ENCODE data around the gene VTN. TPM values are rescaled to one million over a fixed set of nuclear protein-coding genes. Genes with fewer than 3 reads are reported as not detected.

VTN gene
- total RNA-seq, 1 donor from 2014 or later, result not detected

DNA sequence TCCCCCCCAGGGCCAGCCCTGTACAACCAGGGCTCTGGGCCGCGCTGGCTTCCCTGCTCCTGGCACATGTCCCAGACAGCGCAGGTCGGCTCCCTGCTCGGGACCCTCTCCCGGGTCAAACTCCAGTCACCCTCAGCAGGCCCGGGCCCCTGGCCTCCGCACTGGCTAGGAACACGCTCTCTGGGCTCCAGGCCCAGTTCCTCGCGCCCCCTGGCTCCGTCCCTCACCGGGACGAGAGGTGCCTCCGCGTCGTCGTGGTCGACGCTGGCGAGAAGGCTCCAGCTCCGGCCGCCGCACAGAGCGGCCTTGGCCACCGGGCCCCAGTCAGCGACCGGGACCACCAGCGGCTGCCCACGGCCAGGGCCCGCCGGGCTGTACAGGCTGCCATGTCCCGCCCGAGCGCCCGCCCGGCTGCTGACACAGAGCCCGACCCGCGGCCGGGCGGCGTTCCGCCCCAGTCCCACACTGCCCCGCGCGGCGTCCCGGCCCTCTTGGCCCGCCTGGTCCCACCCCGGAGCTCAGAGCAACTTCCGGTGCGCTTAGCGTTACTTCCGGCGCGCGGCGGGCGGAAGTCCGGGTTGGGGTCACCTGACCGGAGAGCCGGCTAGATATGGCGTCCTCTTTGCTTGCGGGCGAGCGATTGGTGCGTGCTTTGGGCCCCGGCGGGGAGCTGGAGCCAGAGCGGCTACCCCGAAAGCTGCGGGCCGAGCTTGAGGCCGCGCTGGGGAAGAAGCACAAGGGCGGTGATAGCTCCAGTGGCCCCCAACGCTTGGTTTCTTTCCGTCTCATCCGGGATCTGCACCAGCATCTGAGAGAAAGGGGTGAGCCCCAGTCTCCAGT, 12.8 kb downstream of the VTN start, which contains the start of gene POLDIP2:
POLDIP2 (minus strand) TSS at position 467 of the 840 bp plus-strand sequence; CDS start at position 388, 79 bp downstream.
- no peak for DNase-seq (ENCODE audit: low read depth)
- peak within 1 kb of the TSS; percentile 91 for H3K4me3 ChIP-seq (ENCODE audit: low read depth, low read length)
- TF ChIP-seq, protein P1, sequence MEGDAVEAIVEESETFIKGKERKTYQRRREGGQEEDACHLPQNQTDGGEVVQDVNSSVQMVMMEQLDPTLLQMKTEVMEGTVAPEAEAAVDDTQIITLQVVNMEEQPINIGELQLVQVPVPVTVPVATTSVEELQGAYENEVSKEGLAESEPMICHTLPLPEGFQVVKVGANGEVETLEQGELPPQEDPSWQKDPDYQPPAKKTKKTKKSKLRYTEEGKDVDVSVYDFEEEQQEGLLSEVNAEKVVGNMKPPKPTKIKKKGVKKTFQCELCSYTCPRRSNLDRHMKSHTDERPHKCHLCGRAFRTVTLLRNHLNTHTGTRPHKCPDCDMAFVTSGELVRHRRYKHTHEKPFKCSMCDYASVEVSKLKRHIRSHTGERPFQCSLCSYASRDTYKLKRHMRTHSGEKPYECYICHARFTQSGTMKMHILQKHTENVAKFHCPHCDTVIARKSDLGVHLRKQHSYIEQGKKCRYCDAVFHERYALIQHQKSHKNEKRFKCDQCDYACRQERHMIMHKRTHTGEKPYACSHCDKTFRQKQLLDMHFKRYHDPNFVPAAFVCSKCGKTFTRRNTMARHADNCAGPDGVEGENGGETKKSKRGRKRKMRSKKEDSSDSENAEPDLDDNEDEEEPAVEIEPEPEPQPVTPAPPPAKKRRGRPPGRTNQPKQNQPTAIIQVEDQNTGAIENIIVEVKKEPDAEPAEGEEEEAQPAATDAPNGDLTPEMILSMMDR (conservative IDR thresholded peaks at IDR 0.05; ENCODE audit: low read depth, low read length), result no peak

DNA sequence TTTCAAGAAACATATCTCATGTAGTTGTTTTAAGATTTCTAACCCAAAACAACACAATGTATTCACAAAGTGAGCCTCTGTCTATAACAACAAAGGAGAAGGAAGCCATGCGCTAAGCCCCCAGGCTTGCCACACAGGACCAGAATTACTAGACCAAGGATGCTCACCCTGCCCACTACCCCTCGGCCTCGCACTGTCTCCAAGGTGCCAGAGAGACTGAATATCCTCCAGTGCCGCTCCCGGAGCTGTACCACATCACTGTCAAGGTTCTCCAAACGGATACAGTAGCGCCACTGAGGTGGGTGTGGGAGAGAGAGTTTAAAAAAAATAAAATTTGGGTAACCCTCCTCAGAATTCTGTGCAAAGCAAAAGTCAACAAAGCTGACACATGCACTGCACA, 19.8 kb downstream of the VTN start:
- H3K4me3 ChIP-seq (ENCODE audit: low read depth, low read length), result no peak overlapping the region
- DNase-seq (ENCODE audit: low read depth), result no peak
- TF ChIP-seq, protein P1 (conservative IDR thresholded peaks at IDR 0.05; ENCODE audit: low read depth, low read length), result no peak

DNA sequence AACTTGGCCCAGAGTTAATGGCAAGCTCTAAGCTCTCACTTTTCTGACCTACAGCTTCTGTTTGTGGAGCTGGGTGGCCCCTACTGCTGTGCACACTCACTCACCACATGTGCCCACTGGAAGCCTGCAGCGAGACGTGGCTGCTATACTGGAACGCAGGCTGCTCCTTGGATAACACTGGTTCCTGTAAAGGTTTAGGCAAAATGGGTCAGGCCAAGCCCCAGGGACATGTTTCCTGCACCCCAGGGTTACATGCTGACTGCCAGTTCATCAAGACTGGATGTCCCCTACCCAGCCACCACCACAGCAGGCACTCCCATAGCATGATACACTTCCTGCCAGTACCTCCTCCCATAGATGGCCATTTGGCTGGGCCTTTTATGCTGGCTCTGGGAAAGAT, 21.1 kb downstream of the VTN start:
- TF ChIP-seq, protein P1 (conservative IDR thresholded peaks at IDR 0.05; ENCODE audit: low read depth, low read length), result no peak
- H3K4me3 ChIP-seq (ENCODE audit: low read depth, low read length), result no peak overlapping the region
- DNase-seq (ENCODE audit: low read depth), result no peak

DNA sequence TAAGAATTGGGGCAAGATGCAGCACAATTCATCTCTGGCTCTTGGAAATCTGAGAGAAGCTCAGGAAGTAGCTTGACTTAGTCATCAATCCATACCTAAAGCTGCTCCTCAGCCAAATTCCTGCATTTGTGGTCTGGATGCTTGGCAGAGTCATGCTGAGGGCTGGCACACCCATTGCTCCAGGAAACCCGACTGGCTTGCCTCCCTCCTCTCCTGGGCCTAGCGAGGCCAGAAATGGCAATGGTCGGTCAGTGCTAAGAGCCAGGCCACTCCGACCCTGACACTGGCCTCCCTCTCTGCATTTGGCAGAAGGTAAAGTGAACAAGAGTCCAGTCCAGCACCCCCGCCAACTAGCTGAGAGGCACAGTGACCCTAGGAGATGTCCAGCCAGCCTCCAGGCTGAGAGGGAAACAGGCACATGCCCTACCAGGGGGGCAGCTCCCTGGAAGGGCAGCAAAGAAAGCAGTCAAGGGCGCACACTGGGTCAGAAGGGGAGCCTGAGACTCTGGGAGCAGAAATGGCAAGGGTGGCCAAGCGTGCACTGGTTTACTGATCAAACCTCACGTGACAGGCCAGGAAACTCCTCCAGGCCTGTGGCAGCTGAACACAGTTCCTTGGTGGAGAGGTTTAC, 22.7 kb downstream of the VTN start:
- TF ChIP-seq, protein P1 (conservative IDR thresholded peaks at IDR 0.05; ENCODE audit: low read depth, low read length), result no peak
- H3K4me3 ChIP-seq (ENCODE audit: low read depth, low read length), result no peak overlapping the region
- no peak for DNase-seq (ENCODE audit: low read depth)

DNA sequence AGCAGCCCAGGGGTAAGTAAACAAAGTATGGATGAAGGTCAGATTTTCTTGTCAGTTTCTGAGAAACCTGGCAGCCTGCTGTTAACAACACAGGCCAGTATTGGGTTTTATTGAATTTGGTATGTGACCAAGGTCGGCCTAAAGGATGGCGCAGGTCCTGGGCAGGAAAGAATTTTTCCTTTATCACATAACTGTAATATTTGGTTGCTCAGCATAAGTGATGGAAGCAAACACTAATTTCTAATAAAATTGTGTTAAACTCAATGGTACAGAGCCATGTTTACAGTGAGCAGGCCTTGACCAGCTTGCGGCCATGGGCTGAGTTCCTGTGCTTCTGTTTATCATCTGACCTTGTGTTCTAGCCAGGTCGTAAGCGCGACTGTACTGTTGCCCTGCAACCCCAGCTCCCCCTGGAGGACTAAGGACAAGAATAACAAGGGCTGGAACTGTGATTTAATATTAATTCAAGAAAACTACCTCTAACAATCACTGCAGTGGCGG, 23.3 kb downstream of the VTN start:
- no peak overlapping the region for H3K4me3 ChIP-seq (ENCODE audit: low read depth, low read length)
- TF ChIP-seq, protein P1 (conservative IDR thresholded peaks at IDR 0.05; ENCODE audit: low read depth, low read length), result peak; percentile 44
- DNase-seq (ENCODE audit: low read depth), result no peak

DNA sequence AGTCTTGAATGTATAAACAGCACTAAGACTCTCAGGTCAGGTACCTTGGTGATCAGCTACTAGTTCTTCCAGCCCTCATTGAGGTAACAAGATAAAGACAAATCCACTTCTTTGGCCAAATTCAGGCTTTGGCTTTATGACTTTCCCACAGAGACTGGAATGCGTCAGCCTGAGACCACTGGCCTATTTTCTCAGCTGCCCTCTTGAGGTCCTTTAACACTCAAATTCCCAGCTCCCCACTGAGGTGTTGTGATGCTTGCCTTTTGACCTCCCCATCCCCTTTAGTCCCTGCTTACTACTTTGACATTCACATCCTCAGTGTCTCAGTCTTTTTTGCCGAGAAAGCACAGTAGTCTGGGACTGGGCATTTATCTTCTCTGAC, 23.9 kb downstream of the VTN start:
- TF ChIP-seq, protein P1 (conservative IDR thresholded peaks at IDR 0.05; ENCODE audit: low read depth, low read length), result no peak
- DNase-seq (ENCODE audit: low read depth), result no peak
- H3K4me3 ChIP-seq (ENCODE audit: low read depth, low read length), result no peak overlapping the region
